HG02588 (cell line): ENCODE results near the gene ATP1A1.

Experiments used
- ATAC-seq: cut with Tn5 transposase; IDR thresholded peaks from one replicate; pipeline ENCODE4 v1.9.1; 2021; ENCODE audit warnings: mild to moderate bottlenecking, moderate library complexity; ENCODE audit not compliant: unreplicated experiment

The ATP1A1 gene

DNA sequence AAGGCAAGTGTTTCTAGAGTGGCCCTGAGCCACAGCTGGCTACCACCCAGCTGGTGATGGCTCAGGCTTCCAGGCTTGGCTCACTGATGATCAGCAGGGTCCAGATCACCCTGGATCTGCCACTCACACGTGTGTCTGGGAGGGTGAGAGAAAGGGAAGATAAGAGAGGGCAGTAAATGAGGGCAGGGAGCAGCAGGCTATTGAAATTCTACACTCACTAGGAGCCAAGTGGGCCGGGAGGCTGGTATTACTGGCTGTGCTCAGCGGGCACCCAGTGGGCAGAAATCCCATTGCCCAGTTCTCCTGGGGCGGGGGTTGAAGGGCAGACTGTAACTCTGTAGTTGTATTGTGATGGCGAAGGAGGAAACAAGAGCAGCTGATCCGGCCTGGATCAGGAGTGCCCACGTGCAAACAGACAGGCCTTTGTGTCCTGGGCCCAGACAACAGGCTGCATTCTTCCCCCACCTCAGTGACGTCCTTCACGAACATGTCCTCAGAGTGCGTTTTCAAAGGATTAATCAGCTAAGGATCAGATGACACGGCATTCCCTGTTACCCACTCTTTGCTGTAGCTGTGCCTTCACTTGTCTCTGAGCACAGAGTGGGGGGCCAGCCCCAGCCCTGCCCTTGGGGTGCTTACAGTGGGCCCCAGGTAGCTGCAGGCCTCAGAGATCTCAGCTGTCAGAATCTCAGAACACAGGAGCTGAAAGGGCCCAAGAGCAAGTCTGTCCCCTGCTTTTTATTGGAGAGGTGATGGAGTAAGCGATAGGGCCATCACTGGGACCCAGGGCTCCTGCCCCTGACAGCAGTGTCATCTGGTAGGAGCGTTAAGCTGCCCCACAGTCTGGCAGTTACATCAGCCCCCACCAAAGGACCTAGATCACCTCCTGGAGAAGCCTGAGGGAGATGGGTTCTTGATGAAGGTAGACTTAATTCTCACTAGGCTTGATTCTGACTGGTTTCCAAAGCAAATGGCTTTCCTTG, 60.5 kb downstream of the ATP1A1 start:
- ATAC-seq, result no peak

DNA sequence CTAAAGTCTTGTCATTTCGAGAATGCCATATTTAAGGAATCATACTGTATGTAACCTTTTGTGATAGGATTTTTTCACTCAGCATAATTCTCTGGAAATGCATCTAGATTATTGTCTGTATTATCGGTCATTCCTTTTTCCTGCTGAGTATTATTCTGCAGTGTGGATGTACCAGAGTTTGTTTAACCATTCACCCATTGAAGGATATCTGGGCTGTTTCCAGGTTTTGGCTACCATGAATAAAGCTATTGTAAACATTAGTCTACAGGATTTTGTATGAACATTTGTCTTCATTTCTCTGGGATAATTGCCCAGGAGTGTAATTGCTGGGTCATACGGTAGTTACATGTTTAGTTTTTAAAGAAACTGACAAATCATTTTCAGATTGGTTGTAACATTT, 61.8 kb downstream of the ATP1A1 start:
- no peak for ATAC-seq

DNA sequence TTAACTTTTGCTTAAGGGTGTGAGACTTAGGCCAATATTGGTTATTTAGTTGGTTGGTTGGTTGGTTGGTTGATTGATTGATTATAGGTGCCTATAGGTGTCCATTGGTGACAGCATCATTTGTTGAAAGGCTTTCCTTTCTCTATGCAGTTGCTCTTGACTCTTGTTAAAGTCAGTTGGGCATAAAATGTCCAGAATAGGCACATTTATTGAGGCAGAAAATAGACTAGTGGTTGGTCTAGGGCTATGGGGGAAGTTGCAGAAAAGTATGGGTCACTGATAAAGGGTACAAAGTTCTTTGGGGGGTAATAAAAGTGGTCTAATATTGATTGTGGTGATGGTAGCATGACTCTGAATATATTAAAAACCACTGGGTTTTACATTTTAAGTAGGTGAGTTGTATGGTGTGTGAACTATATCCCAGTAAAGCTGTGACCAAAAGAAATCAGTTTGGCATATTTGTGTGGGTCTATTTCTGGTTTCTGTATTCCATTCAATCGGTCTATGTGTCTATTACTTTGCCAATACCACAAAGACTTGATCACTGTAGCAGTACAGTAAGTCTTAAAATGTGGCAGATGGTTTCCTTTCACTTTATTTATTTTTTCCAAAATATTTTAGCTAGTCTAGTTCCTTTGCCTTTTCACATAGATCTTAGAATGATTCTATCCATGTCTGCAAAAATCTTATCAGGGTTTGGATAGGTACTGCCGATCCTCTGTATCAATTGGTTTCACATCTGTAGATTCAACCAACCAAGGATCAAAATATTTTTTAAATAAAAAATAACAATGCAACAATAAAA, 63.0 kb downstream of the ATP1A1 start:
- ATAC-seq, result no peak

DNA sequence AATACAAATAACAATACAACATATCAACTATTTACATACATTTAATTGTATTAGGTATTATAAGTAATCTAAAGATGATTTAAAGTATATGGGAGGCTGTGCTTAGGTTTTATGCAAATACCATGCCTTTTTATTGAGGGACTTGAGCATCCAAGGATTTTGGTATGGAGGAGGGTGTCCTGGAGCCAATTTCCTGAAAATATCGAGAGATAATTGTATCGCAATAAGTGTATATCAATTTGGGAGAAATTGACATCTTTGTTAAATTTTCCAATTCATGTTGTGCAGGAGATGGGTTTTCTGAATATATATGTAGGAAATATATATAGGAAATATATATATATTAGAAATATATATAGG, 63.5 kb downstream of the ATP1A1 start:
- no peak for ATAC-seq

DNA sequence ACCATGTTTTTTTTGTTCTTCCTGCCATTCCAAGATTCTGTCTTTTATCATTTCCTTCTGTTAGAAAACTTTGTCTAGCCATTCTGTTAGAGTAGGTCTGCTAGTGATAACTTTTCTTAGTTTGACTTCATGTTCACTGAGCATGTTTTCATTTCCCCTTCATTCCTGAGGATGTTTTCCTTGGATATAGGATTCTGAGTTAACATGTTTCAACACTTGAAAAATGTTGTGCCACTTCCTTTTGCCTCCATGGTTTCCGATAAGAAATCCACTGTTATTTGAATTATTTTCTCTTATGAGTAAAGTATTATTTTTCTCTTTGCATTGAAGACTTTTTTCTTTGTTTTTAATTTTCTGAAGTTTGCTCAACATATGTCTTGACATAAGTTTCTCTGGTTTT, 66.7 kb downstream of the ATP1A1 start:
- no peak for ATAC-seq

DNA sequence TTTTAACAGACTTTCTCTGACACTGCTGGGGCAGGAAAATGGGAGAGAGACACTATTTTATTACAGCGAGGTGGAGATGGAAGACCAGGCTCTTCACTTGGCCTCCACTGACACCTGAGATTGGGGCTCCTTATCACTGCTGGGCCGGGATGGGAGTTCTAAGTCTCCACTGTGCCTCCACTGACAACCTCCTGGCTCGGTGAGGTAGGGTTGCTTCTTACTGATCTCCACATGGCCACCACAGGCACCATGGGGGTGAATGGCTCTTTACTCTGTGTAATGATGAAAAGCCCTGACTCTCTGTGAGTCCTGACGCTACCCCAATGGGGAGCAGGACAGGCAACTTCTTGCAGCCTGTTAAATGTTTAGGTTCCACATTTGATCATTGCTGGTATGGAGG, 67.7 kb downstream of the ATP1A1 start:
- ATAC-seq, result no peak

DNA sequence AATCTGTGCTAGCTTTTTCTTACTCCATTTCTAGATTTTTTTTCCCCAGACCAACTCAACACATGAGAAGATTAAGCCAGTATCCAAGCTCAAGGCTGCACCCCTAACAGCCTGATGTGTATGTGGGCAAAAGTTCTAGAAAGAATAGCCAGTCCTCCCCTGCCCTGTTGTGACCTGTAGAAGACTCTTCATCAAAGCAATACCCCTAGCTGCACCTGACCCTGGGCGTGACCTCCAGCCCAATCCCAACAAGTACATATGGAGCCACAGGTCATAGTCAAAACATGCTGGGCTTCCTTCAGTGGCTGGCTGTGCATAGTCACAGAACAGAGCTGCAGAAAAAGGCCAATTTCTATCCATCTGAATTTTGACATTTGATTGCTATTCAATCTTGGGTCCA, 72.5 kb downstream of the ATP1A1 start:
- no peak for ATAC-seq

DNA sequence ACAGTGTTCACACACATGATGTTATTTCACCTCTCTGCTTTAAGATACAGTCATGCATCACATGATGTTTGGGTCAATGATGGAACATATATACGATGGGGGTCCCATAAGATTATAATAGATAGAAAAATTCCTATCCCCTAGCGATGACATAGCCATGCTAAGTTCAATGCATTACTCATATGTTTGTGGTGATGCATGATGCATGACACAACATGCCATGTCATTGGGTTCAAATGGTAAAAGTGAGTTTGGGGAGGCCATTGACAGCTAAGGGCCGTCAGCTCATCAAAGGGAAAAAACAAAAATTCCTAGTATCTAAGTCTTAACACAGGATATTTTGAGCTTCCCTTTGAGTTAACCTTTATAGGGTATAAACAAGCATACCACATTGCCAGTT, 73.6 kb downstream of the ATP1A1 start:
- no peak for ATAC-seq

DNA sequence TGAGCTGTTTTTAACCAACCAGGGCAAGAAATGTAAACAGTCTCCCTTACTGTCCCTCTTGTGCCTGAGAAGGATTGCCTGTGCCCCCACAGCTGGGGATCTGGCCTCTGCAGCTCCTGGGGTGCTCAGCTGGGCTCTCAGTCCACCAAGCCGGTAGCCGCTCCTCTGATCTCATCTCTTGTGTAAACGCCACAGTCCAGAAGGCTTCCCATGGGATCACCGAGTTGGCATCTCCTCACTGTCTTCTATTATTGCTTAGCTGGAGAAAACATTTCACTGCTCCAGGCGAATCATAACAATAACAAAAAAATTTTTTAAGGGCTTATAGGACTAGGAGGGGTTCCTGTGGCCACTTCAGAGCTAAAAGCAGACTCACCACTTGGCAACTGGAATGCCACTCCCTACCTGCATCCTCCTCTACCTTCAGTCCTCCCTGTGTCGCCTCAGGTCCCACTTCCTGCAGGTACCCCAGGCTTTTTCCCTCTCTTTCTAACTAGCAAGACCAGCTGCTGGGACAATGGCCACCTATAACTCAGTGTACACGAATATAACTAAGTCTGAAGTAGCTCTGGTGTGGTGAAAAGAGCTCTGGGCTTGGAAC, 75.8 kb downstream of the ATP1A1 start:
- ATAC-seq, result no peak

DNA sequence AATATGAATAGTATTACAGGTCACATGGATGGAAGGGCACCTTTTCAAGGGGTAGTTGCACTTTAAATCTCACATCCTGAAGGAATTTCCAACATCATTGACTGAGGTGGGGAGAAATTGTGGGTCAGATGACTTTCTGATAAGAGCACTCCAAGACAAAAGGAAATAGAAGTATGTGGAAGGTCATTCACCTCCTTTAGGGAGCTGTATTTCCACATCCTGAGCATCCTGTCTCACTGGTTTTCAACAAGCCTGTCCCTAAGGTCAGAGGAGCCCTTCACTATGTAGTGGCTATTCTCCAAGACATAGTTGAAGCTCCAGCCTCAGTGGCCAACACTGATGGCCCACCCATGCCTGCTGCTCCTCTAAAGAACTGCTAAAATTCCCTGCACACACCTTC, 76.5 kb downstream of the ATP1A1 start:
- ATAC-seq, result no peak

DNA sequence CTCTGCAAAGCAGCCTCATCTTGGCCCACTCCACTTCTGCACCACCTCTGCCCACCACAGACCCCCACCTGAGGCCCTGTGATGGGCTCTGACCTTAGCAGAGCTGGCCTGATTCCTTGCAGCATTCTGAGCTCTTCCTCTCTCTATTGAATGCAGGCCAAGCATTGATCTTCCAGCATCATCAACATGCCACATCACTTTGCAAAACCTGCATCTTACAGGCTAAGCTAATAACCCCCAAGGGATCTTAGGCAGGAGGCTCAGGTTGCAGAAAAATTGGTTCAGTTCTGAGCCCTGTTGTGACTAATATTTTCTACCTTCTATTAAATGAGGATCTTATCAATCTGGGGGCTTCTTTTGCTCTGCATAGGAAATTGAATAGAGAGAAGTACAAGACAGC, 78.7 kb downstream of the ATP1A1 start:
- ATAC-seq, result no peak

DNA sequence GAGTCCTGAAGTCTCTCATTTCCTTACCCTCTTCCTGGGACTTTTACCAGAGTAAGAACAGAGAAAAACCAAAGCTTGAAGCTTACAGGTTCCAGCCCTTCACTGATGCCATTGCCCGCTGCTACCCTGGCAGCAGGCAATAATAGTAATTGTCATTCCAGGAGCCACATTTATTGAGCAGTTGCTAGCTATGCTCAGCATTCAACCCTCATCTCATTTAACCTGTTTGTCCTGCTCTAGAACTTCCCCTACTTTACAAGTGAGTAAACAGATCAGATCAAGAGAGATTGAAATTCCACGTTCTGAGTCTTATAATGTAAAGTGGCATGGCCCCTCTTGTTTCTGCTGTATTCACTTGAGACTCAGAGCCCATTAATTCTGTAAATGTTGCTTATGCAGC, 80.4 kb downstream of the ATP1A1 start:
- ATAC-seq, result no peak

DNA sequence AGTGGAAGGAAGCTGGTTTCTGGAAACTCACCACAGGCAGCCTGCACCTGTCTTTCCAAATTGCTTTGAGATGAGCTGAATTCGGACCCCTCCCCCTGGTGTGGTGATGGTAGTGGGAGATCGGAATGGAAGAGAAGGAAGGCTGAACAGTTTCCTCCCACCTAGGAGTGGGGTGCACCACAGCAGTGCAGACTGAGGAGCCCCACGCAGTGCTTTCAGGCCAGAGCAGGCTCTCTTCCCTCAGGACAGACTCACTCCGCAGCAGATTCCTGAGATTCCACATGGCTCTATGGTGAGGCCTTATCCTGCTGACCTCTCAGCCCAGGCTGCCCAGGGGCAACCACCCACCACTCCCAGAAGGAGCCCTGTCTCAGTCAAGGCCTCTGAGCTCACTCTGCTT, 80.9 kb downstream of the ATP1A1 start:
- no peak for ATAC-seq
